ENCODE data around the gene RHBDD1. TPM values are rescaled to one million over a fixed set of nuclear protein-coding genes. Genes with fewer than 3 reads are reported as not detected.

Gene RHBDD1
- total RNA-seq, 1 donor from 2014 or later = 3.7 TPM

GRCh38 chr2:226797989-226798421 is 37.8 kb upstream of the RHBDD1 start:
- H3K9me3 ChIP-seq = no peaks in the 10 kb centered on the region
- DNase-seq (ENCODE audit: low spot score in 2 of 2) = no peak
- intact Hi-C loops (cut with DNase I) = loop anchor here (2.0 to 5.0 kb wide), 5 partner anchors 33 to 356 kb away; no protein-coding TSS in a partner anchor
- H3K4me3 ChIP-seq = peak overlapping the region; percentile 75 to 86
- H3K27me3 ChIP-seq = no peaks in the 10 kb centered on the region
- peak overlapping the region; percentile 94 to 95 for H3K27ac ChIP-seq
- H3K36me3 ChIP-seq = peaks cover 0 to 12% of the 10 kb centered on the region in 2 donors
- no peak for TF ChIP-seq CTCF (IDR thresholded peaks at IDR 0.05)
- H3K4me1 ChIP-seq = peaks cover 14 to 35% of the 10 kb centered on the region in 2 donors

- no peaks in the 10 kb centered on the region for H3K27me3 ChIP-seq
- peak in 1 of 2 donors; percentile 77 for DNase-seq (ENCODE audit: low spot score in 2 of 2)
- H3K27ac ChIP-seq = peak overlapping the region; percentile 94 to 95
- intact Hi-C loops (cut with DNase I) = loop anchor here (2.0 to 5.0 kb wide), 5 partner anchors 34 to 356 kb away; no protein-coding TSS in a partner anchor
- no peak for TF ChIP-seq CTCF (IDR thresholded peaks at IDR 0.05)
- peak overlapping the region; percentile 75 to 86 for H3K4me3 ChIP-seq
- no peaks in the 10 kb centered on the region for H3K9me3 ChIP-seq
- peaks cover 14 to 35% of the 10 kb centered on the region in 2 donors for H3K4me1 ChIP-seq
- H3K36me3 ChIP-seq = peaks cover 0 to 12% of the 10 kb centered on the region in 2 donors
Observed at GRCh38 chr2:226798422-226799210, 37.2 kb upstream of the RHBDD1 start.

GRCh38 chr2:226799211-226799975 is 36.5 kb upstream of the RHBDD1 start, which contains the start of gene IRS1:
TSS of gene IRS1 (minus strand) at chr2:226799820. CDS start at chr2:226798738, 1,082 bp downstream.
- peak within 1 kb of the TSS; percentile 75 to 86 for H3K4me3 ChIP-seq
- H3K36me3 ChIP-seq = peaks cover 0 to 12% of the 10 kb centered on the region in 2 donors
- TF ChIP-seq CTCF (IDR thresholded peaks at IDR 0.05) = no peak
- intact Hi-C loops (cut with DNase I) = loop anchor here (2.0 to 5.0 kb wide), 5 partner anchors 35 to 357 kb away; no protein-coding TSS in a partner anchor
- no peaks in the 10 kb centered on the region for H3K9me3 ChIP-seq
- peak in 1 of 2 donors; percentile 85 for DNase-seq (ENCODE audit: low spot score in 2 of 2)
- no peaks in the 10 kb centered on the region for H3K27me3 ChIP-seq
- H3K27ac ChIP-seq = peak within 1 kb of the TSS; percentile 94 to 95
- peaks cover 14 to 35% of the 10 kb centered on the region in 2 donors for H3K4me1 ChIP-seq

- Histone ChIP-seq H3K4me1 (peaks cover 13 to 35% of the 10 kb centered on the region in 2 donors), H3K36me3 (peaks cover 0 to 12% of the 10 kb centered on the region in 2 donors), H3K4me3 (peak overlapping the region; percentile 75 to 86), H3K27ac (peak overlapping the region; percentile 94 to 95), H3K9me3 (no peaks in the 10 kb centered on the region), H3K27me3 (peaks cover 1% of the 10 kb centered on the region)
- TF ChIP-seq CTCF (IDR thresholded peaks at IDR 0.05) = peak in 2 of 3 experiments; percentile 38 to 71
- intact Hi-C loops (cut with DNase I) = loop anchor here (2.0 to 5.0 kb wide), 12 partner anchors 35 to 1129 kb away; partner anchors contain the start of gene RHBDD1
- no peak for DNase-seq (ENCODE audit: low spot score in 2 of 2)
Observed at GRCh38 chr2:226799976-226800940, 35.6 kb upstream of the RHBDD1 start.

Data from ascending aorta (tissue), 2 donors.